ENCODE measurements around the gene BHLHE40.

DNA sequence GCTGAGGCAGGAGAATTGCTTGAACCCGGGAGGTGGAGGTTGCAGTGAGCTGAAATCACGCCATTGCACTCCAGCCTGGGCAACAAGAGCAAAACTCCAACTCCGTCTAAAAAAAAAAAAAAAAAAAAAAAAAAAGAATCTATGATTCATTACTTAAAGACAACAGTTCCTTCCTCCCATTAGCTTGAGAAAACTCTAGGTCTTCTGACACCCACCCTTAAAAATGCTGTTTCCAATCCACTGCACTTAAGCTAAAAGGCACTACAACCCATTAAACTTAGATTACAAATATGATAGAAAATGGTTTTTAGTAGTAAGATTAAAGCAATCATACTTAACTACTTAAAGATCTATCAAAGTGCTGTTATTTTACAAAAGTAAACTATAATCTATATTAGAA, 40.0 kb upstream of the BHLHE40 start:
- TF ChIP-seq, protein P1, sequence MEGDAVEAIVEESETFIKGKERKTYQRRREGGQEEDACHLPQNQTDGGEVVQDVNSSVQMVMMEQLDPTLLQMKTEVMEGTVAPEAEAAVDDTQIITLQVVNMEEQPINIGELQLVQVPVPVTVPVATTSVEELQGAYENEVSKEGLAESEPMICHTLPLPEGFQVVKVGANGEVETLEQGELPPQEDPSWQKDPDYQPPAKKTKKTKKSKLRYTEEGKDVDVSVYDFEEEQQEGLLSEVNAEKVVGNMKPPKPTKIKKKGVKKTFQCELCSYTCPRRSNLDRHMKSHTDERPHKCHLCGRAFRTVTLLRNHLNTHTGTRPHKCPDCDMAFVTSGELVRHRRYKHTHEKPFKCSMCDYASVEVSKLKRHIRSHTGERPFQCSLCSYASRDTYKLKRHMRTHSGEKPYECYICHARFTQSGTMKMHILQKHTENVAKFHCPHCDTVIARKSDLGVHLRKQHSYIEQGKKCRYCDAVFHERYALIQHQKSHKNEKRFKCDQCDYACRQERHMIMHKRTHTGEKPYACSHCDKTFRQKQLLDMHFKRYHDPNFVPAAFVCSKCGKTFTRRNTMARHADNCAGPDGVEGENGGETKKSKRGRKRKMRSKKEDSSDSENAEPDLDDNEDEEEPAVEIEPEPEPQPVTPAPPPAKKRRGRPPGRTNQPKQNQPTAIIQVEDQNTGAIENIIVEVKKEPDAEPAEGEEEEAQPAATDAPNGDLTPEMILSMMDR (IDR thresholded peaks at IDR 0.05; ENCODE audit: low read depth, low read length), result no peak
- TF ChIP-seq POLR2A (IDR thresholded peaks at IDR 0.05; ENCODE audit: extremely low read depth, insufficient read length), result no peak
